Measurements from ENCODE around the gene CCDC88C. TPM values are rescaled to one million over a fixed set of nuclear protein-coding genes. Genes with fewer than 3 reads are reported as not detected.

CCDC88C gene
- total and polyA plus RNA-seq, 12 donors = 1.5 to 6.5 (median 3.4) TPM

- H3K27ac ChIP-seq = no peak overlapping the region
- H3K4me1 ChIP-seq (replicated peaks in 1 of 2) = no peaks in the 10 kb centered on the region
- H3K27me3 ChIP-seq = no peaks in the 10 kb centered on the region
- intact Hi-C loops (cut with DNase I) = no loop called here
- H3K4me3 ChIP-seq = no peak overlapping the region
- H3K36me3 ChIP-seq (replicated peaks in 1 of 2) = no peaks in the 10 kb centered on the region
- no peaks in the 10 kb centered on the region for H3K9me3 ChIP-seq (replicated peaks in 1 of 3)
- WGBS, 4 donors = 78 to 97% (median 93%) methylated on average over 2 of the region's 2 CpGs
- DNase-seq = no peak
- TF ChIP-seq POLR2A (IDR thresholded peaks at IDR 0.05) = no peak
- TF ChIP-seq CTCF (IDR thresholded peaks at IDR 0.05) = no peak
These were observed 76.3 kb downstream of the CCDC88C start for GRCh38 chr14:91341334-91341733.

GRCh38 chr14:91339671-91340369, 77.8 kb downstream of the CCDC88C start:
- Histone ChIP-seq H3K27me3 (no peaks in the 10 kb centered on the region), H3K36me3 (replicated peaks in 1 of 2) (no peaks in the 10 kb centered on the region), H3K9me3 (replicated peaks in 1 of 3) (no peaks in the 10 kb centered on the region), H3K4me3 (no peak overlapping the region), H3K4me1 (replicated peaks in 1 of 2) (no peaks in the 10 kb centered on the region), H3K27ac (no peak overlapping the region)
- intact Hi-C loops (cut with DNase I) = no loop called here
- DNase-seq = no peak
- 88 to 92% (median 91%) methylated on average over 21 to 30 of the region's 30 CpGs for WGBS, 4 donors
- TF ChIP-seq POLR2A (IDR thresholded peaks at IDR 0.05) (no peak), CTCF (IDR thresholded peaks at IDR 0.05) (no peak)

- H3K4me1 ChIP-seq (replicated peaks in 1 of 2) = no peaks in the 10 kb centered on the region
- H3K9me3 ChIP-seq (replicated peaks in 1 of 3) = no peaks in the 10 kb centered on the region
- intact Hi-C loops (cut with DNase I) = no loop called here
- DNase-seq = no peak
- no peak overlapping the region for H3K27ac ChIP-seq
- no peaks in the 10 kb centered on the region for H3K27me3 ChIP-seq
- WGBS, 4 donors = 86 to 94% (median 93%) methylated on average over 6 to 17 of the region's 17 CpGs
- H3K36me3 ChIP-seq (replicated peaks in 1 of 2) = no peaks in the 10 kb centered on the region
- no peak overlapping the region for H3K4me3 ChIP-seq
- no peak for TF ChIP-seq POLR2A (IDR thresholded peaks at IDR 0.05)
- TF ChIP-seq CTCF (IDR thresholded peaks at IDR 0.05) = no peak
These were observed 78.5 kb downstream of the CCDC88C start for GRCh38 chr14:91339076-91339475.

GRCh38 chr14:91338379-91338778, 79.2 kb downstream of the CCDC88C start:
- H3K36me3 ChIP-seq (replicated peaks in 1 of 2) = no peaks in the 10 kb centered on the region
- DNase-seq = no peak
- no peak for TF ChIP-seq POLR2A (IDR thresholded peaks at IDR 0.05)
- no peak for TF ChIP-seq CTCF (IDR thresholded peaks at IDR 0.05)
- H3K4me3 ChIP-seq = no peak overlapping the region
- no peaks in the 10 kb centered on the region for H3K9me3 ChIP-seq (replicated peaks in 1 of 3)
- no peaks in the 10 kb centered on the region for H3K4me1 ChIP-seq (replicated peaks in 1 of 2)
- no peak overlapping the region for H3K27ac ChIP-seq
- no peaks in the 10 kb centered on the region for H3K27me3 ChIP-seq
- intact Hi-C loops (cut with DNase I) = no loop called here
- WGBS, 4 donors = 87 to 93% (median 89%) methylated on average over 7 of the region's 7 CpGs
